ENCODE measurements around the gene TSLP. TPM values are rescaled to one million over a fixed set of nuclear protein-coding genes. Genes with fewer than 3 reads are reported as not detected.

The TSLP gene
- total RNA-seq, 1 experiment from 2014 or later, result not detected

- no peak overlapping the region for H3K4me3 ChIP-seq (ENCODE audit: low read depth, low read length)
- H3K9me3 ChIP-seq, result no peaks in the 10 kb centered on the region
- H3K9me3 Mint-ChIP-seq (ENCODE audit: unreplicated experiment), result no peaks in the 10 kb centered on the region
- ChIA-PET POLR2A (no interaction called here), CTCF (no interaction called here)
- no peak for DNase-seq
- H3K4me3 Mint-ChIP-seq (ENCODE audit: unreplicated experiment), result no peak overlapping the region
- peaks cover 49% of the 10 kb centered on the region for H3K36me3 Mint-ChIP-seq (ENCODE audit: insufficient read depth, unreplicated experiment)
- no peak overlapping the region for H3K27ac Mint-ChIP-seq (ENCODE audit: unreplicated experiment)
- H3K27me3 Mint-ChIP-seq (ENCODE audit: insufficient read depth, unreplicated experiment), result no peaks in the 10 kb centered on the region
- no peaks in the 10 kb centered on the region for H3K27me3 ChIP-seq (replicated peaks; ENCODE audit: control insufficient read depth, insufficient read depth, low read length)
- peaks cover 1% of the 10 kb centered on the region; the same call in 1 of the 2 replicates for H3K36me3 ChIP-seq (ENCODE audit: control insufficient read depth, insufficient read depth, low read length)
- H3K4me1 ChIP-seq, result no peaks in the 10 kb centered on the region
- H3K4me1 Mint-ChIP-seq (ENCODE audit: low read depth, unreplicated experiment), result no peaks in the 10 kb centered on the region
- no TSS peak for BruUV-seq (replicated peaks)
- no peak for TF ChIP-seq CTCF (IDR thresholded peaks at IDR 0.05; ENCODE audit: insufficient read depth in 1 of 2, low read depth in 1 of 2, low read length in 1 of 2, severe bottlenecking in 1 of 2, unreplicated experiment in 1 of 2)
- intact Hi-C loops (cut with micrococcal nuclease; ENCODE audit: unreplicated experiment), result no loop called here
These were observed 40.4 kb downstream of the TSLP start for GRCh38 chr5:111111956-111112355.

DNA sequence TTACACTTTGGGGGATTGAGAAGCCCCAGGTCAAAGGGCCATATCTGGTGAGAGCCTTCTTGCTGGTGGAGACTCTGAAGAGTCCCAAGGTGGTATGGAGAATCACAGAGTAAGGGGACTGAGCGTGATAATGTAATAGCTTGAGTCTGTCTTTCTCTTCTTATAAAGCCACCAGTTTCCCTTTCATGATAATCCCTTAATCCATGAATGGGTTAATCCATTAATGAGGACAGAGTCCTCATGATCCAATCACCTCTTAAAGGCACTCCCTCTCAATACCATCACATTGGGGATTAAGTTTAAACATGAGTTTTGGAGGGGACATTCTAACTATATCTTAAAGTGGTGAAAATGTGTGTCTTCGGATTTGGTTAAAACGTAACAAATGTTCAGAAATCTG, 42.2 kb downstream of the TSLP start:
- no peaks in the 10 kb centered on the region for H3K4me1 ChIP-seq
- no peaks in the 10 kb centered on the region for H3K27me3 ChIP-seq (replicated peaks; ENCODE audit: control insufficient read depth, insufficient read depth, low read length)
- Mint-ChIP-seq H3K4me1 (ENCODE audit: low read depth, unreplicated experiment) (no peaks in the 10 kb centered on the region), H3K27me3 (ENCODE audit: insufficient read depth, unreplicated experiment) (no peaks in the 10 kb centered on the region), H3K9me3 (ENCODE audit: unreplicated experiment) (no peaks in the 10 kb centered on the region), H3K4me3 (ENCODE audit: unreplicated experiment) (no peak overlapping the region), H3K27ac (ENCODE audit: unreplicated experiment) (no peak overlapping the region), H3K36me3 (ENCODE audit: insufficient read depth, unreplicated experiment) (peaks cover 45% of the 10 kb centered on the region)
- H3K36me3 ChIP-seq (ENCODE audit: control insufficient read depth, insufficient read depth, low read length), result peaks cover 1% of the 10 kb centered on the region; the same call in 1 of the 2 replicates
- no peaks in the 10 kb centered on the region for H3K9me3 ChIP-seq
- CTCF ChIA-PET, result no interaction called here
- intact Hi-C loops (cut with micrococcal nuclease; ENCODE audit: unreplicated experiment), result no loop called here
- DNase-seq, result no peak
- no TSS peak for BruUV-seq (replicated peaks)
- no peak for TF ChIP-seq CTCF (IDR thresholded peaks at IDR 0.05; ENCODE audit: insufficient read depth in 1 of 2, low read depth in 1 of 2, low read length in 1 of 2, severe bottlenecking in 1 of 2, unreplicated experiment in 1 of 2)
- POLR2A ChIA-PET, result no interaction called here
- H3K4me3 ChIP-seq (ENCODE audit: low read depth, low read length), result no peak overlapping the region

GRCh38 chr5:111115229-111115628, 43.7 kb downstream of the TSLP start:
- intact Hi-C loops (cut with micrococcal nuclease; ENCODE audit: unreplicated experiment), result no loop called here
- Histone ChIP-seq H3K4me1 (no peaks in the 10 kb centered on the region), H3K9me3 (no peaks in the 10 kb centered on the region), H3K27me3 (replicated peaks; ENCODE audit: control insufficient read depth, insufficient read depth, low read length) (no peaks in the 10 kb centered on the region), H3K4me3 (ENCODE audit: low read depth, low read length) (no peak overlapping the region), H3K36me3 (ENCODE audit: control insufficient read depth, insufficient read depth, low read length) (peaks cover 1% of the 10 kb centered on the region; the same call in 1 of the 2 replicates)
- H3K27me3 Mint-ChIP-seq (ENCODE audit: insufficient read depth, unreplicated experiment), result no peaks in the 10 kb centered on the region
- no peak overlapping the region for H3K4me3 Mint-ChIP-seq (ENCODE audit: unreplicated experiment)
- no TSS peak for BruUV-seq (replicated peaks)
- DNase-seq, result no peak
- no peak overlapping the region for H3K27ac Mint-ChIP-seq (ENCODE audit: unreplicated experiment)
- H3K4me1 Mint-ChIP-seq (ENCODE audit: low read depth, unreplicated experiment), result no peaks in the 10 kb centered on the region
- ChIA-PET CTCF (no interaction called here), POLR2A (no interaction called here)
- peaks cover 50% of the 10 kb centered on the region for H3K36me3 Mint-ChIP-seq (ENCODE audit: insufficient read depth, unreplicated experiment)
- TF ChIP-seq CTCF (IDR thresholded peaks at IDR 0.05; ENCODE audit: insufficient read depth in 1 of 2, low read depth in 1 of 2, low read length in 1 of 2, severe bottlenecking in 1 of 2, unreplicated experiment in 1 of 2), result no peak
- H3K9me3 Mint-ChIP-seq (ENCODE audit: unreplicated experiment), result no peaks in the 10 kb centered on the region
